Measurements from ENCODE around the gene AIG1.

- TF ChIP-seq POLR2AphosphoS5 (IDR thresholded peaks at IDR 0.05; ENCODE audit: borderline replicate concordance, low read depth, low read length) (no peak), EZH2 (IDR thresholded peaks at IDR 0.05) (no peak)
Observed at GRCh38 chr6:143061597-143062385, 1.1 kb downstream of the AIG1 start.

All from SK-N-MC (cell line).